MM.1S (cell line): ENCODE data around the gene OPRL1.

Experiments used
- CTCF ChIP-seq: fragments of 300-600 bp; sonication (generic); IDR thresholded peaks from 2 replicates; pipeline ENCODE4 v1.5.1; 2016; ENCODE audit warnings: antibody characterized with exemption, low read length, mixed read lengths
- EZH2 ChIP-seq: fragments of 300-600 bp; sonication (generic); optimal IDR thresholded peaks from 2 replicates; pipeline ENCODE3; 2017; ENCODE audit warnings: low read depth, mild to moderate bottlenecking, antibody characterized with exemption, low read length, mixed read lengths
- EZH2phosphoT487 ChIP-seq: fragments of 300-600 bp; sonication (generic); IDR thresholded peaks from 2 replicates; pipeline ENCODE4 v1.6.1; 2018; ENCODE audit warnings: antibody characterized with exemption, low read length

GRCh38 chr20:64051561-64052325 is 28.1 kb upstream of the OPRL1 start:
- TF ChIP-seq CTCF (no peak), EZH2 (no peak), EZH2phosphoT487 (no peak)
